ENCODE measurements around the gene LSM14A. TPM values are rescaled to one million over a fixed set of nuclear protein-coding genes. Genes with fewer than 3 reads are reported as not detected.

The LSM14A gene
- total and polyA plus RNA-seq, 2 of the 13 experiments (the other 11 are each of a cell fraction or from before 2014, with no cell fraction given): 77.0 to 83.6 TPM

DNA sequence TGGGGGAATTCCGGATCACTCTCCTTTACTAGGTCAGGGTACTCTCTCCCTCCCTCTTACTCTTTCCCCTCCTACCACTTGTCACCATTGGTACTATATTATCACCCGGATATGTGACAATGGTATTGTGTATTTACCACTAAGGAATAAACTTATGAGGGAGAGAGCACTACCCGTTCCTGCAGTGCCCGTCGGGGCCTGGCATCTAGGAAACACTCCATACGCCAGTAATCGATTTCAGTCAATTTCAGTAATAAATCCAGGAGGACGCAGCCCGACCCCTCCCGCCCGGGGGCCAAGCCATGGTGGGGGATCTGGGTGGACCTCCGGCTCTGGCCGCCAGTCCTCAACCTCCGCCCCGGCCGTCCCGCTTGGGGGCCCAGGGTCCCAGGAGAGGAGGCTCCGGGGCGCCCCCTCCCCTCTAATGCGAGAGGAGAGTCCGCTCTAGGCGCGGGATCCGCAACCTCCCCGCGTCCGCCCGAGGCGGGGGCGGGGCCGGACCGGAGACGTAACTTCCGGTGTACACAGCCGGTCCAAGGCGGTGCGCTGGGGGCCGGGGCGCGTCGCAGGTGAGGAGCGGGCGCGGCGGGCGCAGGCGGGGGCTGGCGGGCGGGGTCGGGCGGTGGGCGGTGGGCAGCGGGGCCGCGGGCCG, 81.9 kb downstream of the LSM14A start, which contains the start of gene GARRE1 (continued):
- TF ChIP-seq, protein P1, sequence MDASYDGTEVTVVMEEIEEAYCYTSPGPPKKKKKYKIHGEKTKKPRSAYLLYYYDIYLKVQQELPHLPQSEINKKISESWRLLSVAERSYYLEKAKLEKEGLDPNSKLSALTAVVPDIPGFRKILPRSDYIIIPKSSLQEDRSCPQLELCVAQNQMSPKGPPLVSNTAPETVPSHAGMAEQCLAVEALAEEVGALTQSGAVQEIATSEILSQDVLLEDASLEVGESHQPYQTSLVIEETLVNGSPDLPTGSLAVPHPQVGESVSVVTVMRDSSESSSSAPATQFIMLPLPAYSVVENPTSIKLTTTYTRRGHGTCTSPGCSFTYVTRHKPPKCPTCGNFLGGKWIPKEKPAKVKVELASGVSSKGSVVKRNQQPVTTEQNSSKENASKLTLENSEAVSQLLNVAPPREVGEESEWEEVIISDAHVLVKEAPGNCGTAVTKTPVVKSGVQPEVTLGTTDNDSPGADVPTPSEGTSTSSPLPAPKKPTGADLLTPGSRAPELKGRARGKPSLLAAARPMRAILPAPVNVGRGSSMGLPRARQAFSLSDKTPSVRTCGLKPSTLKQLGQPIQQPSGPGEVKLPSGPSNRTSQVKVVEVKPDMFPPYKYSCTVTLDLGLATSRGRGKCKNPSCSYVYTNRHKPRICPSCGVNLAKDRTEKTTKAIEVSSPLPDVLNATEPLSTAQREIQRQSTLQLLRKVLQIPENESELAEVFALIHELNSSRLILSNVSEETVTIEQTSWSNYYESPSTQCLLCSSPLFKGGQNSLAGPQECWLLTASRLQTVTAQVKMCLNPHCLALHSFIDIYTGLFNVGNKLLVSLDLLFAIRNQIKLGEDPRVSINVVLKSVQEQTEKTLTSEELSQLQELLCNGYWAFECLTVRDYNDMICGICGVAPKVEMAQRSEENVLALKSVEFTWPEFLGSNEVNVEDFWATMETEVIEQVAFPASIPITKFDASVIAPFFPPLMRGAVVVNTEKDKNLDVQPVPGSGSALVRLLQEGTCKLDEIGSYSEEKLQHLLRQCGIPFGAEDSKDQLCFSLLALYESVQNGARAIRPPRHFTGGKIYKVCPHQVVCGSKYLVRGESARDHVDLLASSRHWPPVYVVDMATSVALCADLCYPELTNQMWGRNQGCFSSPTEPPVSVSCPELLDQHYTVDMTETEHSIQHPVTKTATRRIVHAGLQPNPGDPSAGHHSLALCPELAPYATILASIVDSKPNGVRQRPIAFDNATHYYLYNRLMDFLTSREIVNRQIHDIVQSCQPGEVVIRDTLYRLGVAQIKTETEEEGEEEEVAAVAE (CRISPR knock-in tag; IDR thresholded peaks at IDR 0.05; ENCODE audit: borderline replicate concordance): no peak
- TF ChIP-seq ZNF282 (IDR thresholded peaks at IDR 0.05; ENCODE audit: partially characterized antibody): no peak
- TF ChIP-seq EEA1 (CRISPR knock-in tag; IDR thresholded peaks at IDR 0.05; ENCODE audit: borderline replicate concordance): no peak
- TF ChIP-seq, protein P2, sequence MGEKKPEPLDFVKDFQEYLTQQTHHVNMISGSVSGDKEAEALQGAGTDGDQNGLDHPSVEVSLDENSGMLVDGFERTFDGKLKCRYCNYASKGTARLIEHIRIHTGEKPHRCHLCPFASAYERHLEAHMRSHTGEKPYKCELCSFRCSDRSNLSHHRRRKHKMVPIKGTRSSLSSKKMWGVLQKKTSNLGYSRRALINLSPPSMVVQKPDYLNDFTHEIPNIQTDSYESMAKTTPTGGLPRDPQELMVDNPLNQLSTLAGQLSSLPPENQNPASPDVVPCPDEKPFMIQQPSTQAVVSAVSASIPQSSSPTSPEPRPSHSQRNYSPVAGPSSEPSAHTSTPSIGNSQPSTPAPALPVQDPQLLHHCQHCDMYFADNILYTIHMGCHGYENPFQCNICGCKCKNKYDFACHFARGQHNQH (CRISPR knock-in tag; IDR thresholded peaks at IDR 0.05): peak; percentile 50; the same call in 1 of the 2 replicates
- TF ChIP-seq RFX3 (CRISPR knock-in tag; IDR thresholded peaks at IDR 0.05): no peak
- TF ChIP-seq ZNF256 (CRISPR knock-in tag; conservative IDR thresholded peaks at IDR 0.05): no peak
- no peak for TF ChIP-seq ZKSCAN5 (CRISPR knock-in tag; IDR thresholded peaks at IDR 0.05)
- TF ChIP-seq, protein P3, sequence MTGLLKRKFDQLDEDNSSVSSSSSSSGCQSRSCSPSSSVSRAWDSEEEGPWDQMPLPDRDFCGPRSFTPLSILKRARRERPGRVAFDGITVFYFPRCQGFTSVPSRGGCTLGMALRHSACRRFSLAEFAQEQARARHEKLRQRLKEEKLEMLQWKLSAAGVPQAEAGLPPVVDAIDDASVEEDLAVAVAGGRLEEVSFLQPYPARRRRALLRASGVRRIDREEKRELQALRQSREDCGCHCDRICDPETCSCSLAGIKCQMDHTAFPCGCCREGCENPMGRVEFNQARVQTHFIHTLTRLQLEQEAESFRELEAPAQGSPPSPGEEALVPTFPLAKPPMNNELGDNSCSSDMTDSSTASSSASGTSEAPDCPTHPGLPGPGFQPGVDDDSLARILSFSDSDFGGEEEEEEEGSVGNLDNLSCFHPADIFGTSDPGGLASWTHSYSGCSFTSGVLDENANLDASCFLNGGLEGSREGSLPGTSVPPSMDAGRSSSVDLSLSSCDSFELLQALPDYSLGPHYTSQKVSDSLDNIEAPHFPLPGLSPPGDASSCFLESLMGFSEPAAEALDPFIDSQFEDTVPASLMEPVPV (CRISPR knock-in tag; IDR thresholded peaks at IDR 0.05): 0 out of 2 replicates have a peak, but pooled peaks have one; percentile 59
- no peak for TF ChIP-seq FIP1L1 (IDR thresholded peaks at IDR 0.05; ENCODE audit: borderline replicate concordance, insufficient read depth, low read depth, low read length)
- TF ChIP-seq, protein P4, sequence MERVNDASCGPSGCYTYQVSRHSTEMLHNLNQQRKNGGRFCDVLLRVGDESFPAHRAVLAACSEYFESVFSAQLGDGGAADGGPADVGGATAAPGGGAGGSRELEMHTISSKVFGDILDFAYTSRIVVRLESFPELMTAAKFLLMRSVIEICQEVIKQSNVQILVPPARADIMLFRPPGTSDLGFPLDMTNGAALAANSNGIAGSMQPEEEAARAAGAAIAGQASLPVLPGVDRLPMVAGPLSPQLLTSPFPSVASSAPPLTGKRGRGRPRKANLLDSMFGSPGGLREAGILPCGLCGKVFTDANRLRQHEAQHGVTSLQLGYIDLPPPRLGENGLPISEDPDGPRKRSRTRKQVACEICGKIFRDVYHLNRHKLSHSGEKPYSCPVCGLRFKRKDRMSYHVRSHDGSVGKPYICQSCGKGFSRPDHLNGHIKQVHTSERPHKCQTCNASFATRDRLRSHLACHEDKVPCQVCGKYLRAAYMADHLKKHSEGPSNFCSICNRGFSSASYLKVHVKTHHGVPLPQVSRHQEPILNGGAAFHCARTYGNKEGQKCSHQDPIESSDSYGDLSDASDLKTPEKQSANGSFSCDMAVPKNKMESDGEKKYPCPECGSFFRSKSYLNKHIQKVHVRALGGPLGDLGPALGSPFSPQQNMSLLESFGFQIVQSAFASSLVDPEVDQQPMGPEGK (CRISPR knock-in tag; IDR thresholded peaks at IDR 0.05): peak; percentile 87
- TF ChIP-seq, protein P5, sequence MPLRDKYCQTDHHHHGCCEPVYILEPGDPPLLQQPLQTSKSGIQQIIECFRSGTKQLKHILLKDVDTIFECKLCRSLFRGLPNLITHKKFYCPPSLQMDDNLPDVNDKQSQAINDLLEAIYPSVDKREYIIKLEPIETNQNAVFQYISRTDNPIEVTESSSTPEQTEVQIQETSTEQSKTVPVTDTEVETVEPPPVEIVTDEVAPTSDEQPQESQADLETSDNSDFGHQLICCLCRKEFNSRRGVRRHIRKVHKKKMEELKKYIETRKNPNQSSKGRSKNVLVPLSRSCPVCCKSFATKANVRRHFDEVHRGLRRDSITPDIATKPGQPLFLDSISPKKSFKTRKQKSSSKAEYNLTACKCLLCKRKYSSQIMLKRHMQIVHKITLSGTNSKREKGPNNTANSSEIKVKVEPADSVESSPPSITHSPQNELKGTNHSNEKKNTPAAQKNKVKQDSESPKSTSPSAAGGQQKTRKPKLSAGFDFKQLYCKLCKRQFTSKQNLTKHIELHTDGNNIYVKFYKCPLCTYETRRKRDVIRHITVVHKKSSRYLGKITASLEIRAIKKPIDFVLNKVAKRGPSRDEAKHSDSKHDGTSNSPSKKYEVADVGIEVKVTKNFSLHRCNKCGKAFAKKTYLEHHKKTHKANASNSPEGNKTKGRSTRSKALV (CRISPR knock-in tag; IDR thresholded peaks at IDR 0.05): 0 out of 2 replicates have a peak, but pooled peaks have one; percentile 27
- TF ChIP-seq IRF2 (CRISPR knock-in tag; IDR thresholded peaks at IDR 0.05): peak; percentile 34; the same call in 1 of the 2 replicates
- no peak for TF ChIP-seq ZNF839 (CRISPR knock-in tag; IDR thresholded peaks at IDR 0.05; ENCODE audit: borderline replicate concordance)
- TF ChIP-seq SP140L (CRISPR knock-in tag; IDR thresholded peaks at IDR 0.05; ENCODE audit: borderline replicate concordance): no peak
- TF ChIP-seq SPEN (CRISPR knock-in tag; IDR thresholded peaks at IDR 0.05; ENCODE audit: low read depth): no peak
